Smooth muscle cell (in vitro differentiated cells): ENCODE measurements around the gene BACH2. TPM values are rescaled to one million over a fixed set of nuclear protein-coding genes. Genes with fewer than 3 reads are reported as not detected.
A peak's percentile ranks its signal among the peaks of the same experiment; 100 is the strongest.

ENCODE experiments used
- DNase-seq: peaks from one replicate; lab custom pipeline; 2025; ENCODE audit not compliant: unreplicated experiment; lab: John Stamatoyannopoulos, UW
- H2AFZ ChIP-seq: fragments of 200-600 bp; sonication (generic); 2 replicates; pipeline ENCODE4 v1.6.0; 2016; ENCODE audit warnings: antibody characterized with exemption, low read depth, mild to moderate bottlenecking
- H3F3A ChIP-seq: fragments of 200-600 bp; sonication (generic); 2 replicates; pipeline ENCODE4 v1.6.0; 2017; ENCODE audit warnings: antibody characterized with exemption, low read depth
- H3K27ac ChIP-seq: fragments of 200-600 bp; sonication (generic); 2 replicates; pipeline ENCODE4 v1.5.1; 2016; ENCODE audit warnings: low read depth, mild to moderate bottlenecking
- H3K27me3 ChIP-seq: fragments of 200-600 bp; sonication (generic); 2 replicates; pipeline ENCODE4 v1.6.1; 2016; ENCODE audit warnings: low read depth, mild to moderate bottlenecking
- H3K36me3 ChIP-seq: fragments of 200-600 bp; sonication (generic); 2 replicates; pipeline ENCODE4 v1.5.1; 2016; ENCODE audit warnings: low read depth
- H3K4me1 ChIP-seq: fragments of 200-600 bp; sonication (generic); 2 replicates; pipeline ENCODE4 v1.5.1; 2016; ENCODE audit warnings: low read depth
- H3K4me2 ChIP-seq: fragments of 200-600 bp; sonication (generic); 2 replicates; pipeline ENCODE4 v1.6.0; 2016; ENCODE audit warnings: mild to moderate bottlenecking
- H3K4me3 ChIP-seq: fragments of 200-600 bp; sonication (generic); 2 replicates; pipeline ENCODE4 v1.5.1; 2016; ENCODE audit warnings: mild to moderate bottlenecking
- H3K79me2 ChIP-seq: fragments of 200-600 bp; sonication (generic); 2 replicates; pipeline ENCODE4 v1.6.0; 2016; ENCODE audit warnings: low read depth, mild to moderate bottlenecking
- H3K9ac ChIP-seq: fragments of 200-600 bp; sonication (generic); 2 replicates; pipeline ENCODE4 v1.6.0; 2016; ENCODE audit warnings: low read depth
- H3K9me3 ChIP-seq: fragments of 200-600 bp; sonication (generic); replicated peaks from 2 replicates; pipeline ENCODE4 v1.5.1; 2016; ENCODE audit warnings: low read depth
- H4K20me1 ChIP-seq: fragments of 200-600 bp; sonication (generic); 2 replicates; pipeline ENCODE4 v1.6.0; 2016; ENCODE audit warnings: low read depth
- WGBS: methylation state at CpG from one replicate; pipeline ENCODE4 v1.1.7; 2016; ENCODE audit warnings: low lambda C conversion rate; 5-methylcytosine and 5-hydroxymethylcytosine counted together
- polyA plus RNA-seq: library from polyadenylated mRNA; unstranded; fragments of >200 nt; fragmentation: Nextera tagmentation; extraction: Ambion mirVana; gene quantifications from 2 replicates; pipeline ENCODE4 v1.2.1, GENCODE V29; 2016
- total RNA-seq: library from RNA; depleted of rRNA; stranded (reverse); fragments of >200 nt; gene quantifications from 2 replicates; pipeline ENCODE4 v1.2.3, GENCODE V29; 2014
- TF ChIP-seq, protein P1 (sequence below): fragments of 200-600 bp; sonication (generic); IDR thresholded peaks from 2 replicates; pipeline ENCODE4 v1.5.1; 2017; ENCODE audit warnings: borderline replicate concordance, mild to moderate bottlenecking, antibody characterized with exemption; ENCODE audit not compliant: insufficient read depth, poor library complexity, severe bottlenecking

Gene BACH2
- total and polyA plus RNA-seq, 2 experiments from 2014 or later, result 3.0 to 4.5 TPM

DNA sequence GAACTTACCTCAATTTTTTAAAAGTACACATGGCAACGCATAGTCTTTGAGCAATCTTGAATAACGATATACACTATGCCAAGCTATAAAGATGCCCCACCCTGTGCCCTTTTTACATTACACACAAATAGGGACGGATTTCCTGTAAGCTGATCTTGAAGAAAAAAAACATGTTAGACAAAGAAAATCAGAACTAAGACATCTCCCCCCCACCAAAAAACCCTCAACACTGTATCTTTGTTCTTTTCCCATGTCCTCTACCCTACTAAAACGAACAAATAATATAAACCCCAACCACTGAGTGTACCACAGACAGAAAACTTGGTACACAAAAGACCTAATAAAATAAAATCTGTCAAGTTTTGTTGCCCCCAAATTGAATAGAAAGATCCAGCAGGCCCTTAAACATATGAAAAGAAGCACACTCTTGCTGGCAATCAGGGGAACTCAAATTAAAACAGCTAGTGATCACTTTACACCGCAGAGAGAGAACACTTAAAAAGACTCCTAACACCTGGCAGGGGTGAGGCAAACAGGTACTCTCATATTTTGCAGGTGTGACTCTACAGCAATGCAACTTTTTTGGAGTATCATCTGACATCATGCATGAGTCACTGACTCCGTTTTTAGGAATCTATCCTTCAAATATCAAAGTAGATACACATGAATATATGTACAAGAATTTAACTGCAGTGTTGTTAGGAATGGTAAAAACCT is 29.6 kb downstream of the BACH2 start:
- Histone ChIP-seq H3K4me3 (no peak overlapping the region), H3K9ac (no peak overlapping the region), H3K9me3 (no peaks in the 10 kb centered on the region), H3K36me3 (peaks cover 5% of the 10 kb centered on the region), H3K27ac (no peak overlapping the region), H4K20me1 (no peaks in the 10 kb centered on the region), H3K4me2 (no peak overlapping the region), H3K4me1 (no peaks in the 10 kb centered on the region), H3K79me2 (peaks cover 3% of the 10 kb centered on the region), H3K27me3 (no peaks in the 10 kb centered on the region), H3F3A (peaks cover 6% of the 10 kb centered on the region), H2AFZ (no peak overlapping the region)
- DNase-seq, result no peak
- TF ChIP-seq, protein P1, sequence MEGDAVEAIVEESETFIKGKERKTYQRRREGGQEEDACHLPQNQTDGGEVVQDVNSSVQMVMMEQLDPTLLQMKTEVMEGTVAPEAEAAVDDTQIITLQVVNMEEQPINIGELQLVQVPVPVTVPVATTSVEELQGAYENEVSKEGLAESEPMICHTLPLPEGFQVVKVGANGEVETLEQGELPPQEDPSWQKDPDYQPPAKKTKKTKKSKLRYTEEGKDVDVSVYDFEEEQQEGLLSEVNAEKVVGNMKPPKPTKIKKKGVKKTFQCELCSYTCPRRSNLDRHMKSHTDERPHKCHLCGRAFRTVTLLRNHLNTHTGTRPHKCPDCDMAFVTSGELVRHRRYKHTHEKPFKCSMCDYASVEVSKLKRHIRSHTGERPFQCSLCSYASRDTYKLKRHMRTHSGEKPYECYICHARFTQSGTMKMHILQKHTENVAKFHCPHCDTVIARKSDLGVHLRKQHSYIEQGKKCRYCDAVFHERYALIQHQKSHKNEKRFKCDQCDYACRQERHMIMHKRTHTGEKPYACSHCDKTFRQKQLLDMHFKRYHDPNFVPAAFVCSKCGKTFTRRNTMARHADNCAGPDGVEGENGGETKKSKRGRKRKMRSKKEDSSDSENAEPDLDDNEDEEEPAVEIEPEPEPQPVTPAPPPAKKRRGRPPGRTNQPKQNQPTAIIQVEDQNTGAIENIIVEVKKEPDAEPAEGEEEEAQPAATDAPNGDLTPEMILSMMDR, result no peak
- WGBS, result 91% methylated on average over 6 of the region's 6 CpGs

DNA sequence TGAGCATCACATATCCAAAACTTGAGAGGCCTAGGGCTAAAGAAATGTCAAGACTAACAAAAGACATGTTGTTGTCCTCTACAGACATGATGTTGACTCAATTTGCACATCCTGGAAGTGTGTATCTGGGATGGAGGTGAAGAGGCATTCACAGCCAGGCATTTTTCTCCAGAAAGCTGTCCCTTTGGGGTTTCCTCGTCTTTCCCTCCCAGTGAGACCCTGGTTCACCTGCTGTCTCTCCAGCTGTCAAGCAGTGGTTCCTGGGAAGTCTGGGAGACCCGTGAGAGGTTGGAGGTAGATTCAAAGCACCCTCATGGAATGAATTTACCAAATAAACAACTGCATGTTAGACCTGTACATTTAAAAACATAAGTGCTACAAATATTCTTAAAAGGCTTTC is 32.1 kb downstream of the BACH2 start:
- no peak for DNase-seq
- no peaks in the 10 kb centered on the region for H3K27me3 ChIP-seq
- no peaks in the 10 kb centered on the region for H3K4me1 ChIP-seq
- TF ChIP-seq, protein P1, result no peak
- no peak overlapping the region for H3K9ac ChIP-seq
- H4K20me1 ChIP-seq, result no peaks in the 10 kb centered on the region
- H3K36me3 ChIP-seq, result no peaks in the 10 kb centered on the region
- no peaks in the 10 kb centered on the region for H3K9me3 ChIP-seq
- no peak overlapping the region for H2AFZ ChIP-seq
- peak overlapping the region; percentile 80 for H3K27ac ChIP-seq
- H3K4me3 ChIP-seq, result no peak overlapping the region
- no peaks in the 10 kb centered on the region for H3K79me2 ChIP-seq
- 86% methylated on average over 2 of the region's 2 CpGs for WGBS
- H3F3A ChIP-seq, result peaks cover 6% of the 10 kb centered on the region
- no peak overlapping the region for H3K4me2 ChIP-seq

DNA sequence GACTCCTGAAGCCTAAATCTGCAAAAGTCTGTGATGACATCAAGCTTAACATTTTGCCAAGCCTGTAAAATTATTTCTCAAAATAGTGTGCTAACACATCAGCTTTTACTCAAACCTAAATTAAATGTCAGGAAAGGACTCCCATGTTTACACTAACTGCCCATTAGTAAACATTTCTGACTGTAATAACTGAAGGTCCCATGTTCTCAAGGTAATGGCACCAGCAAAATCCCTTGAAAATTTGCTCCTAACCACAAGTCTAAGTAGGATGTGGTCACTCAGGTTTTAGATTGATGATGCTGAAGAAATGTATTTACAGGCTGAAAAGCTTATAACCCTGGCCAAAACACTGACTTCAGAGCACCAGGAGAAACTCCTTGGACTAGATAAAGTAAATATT is 33.0 kb downstream of the BACH2 start:
- Histone ChIP-seq H3K4me3 (no peak overlapping the region), H3K9me3 (no peaks in the 10 kb centered on the region), H2AFZ (no peak overlapping the region), H3K4me2 (peak overlapping the region; percentile 55), H3K27me3 (no peaks in the 10 kb centered on the region), H3K79me2 (no peaks in the 10 kb centered on the region), H3K4me1 (no peaks in the 10 kb centered on the region), H3F3A (peaks cover 6% of the 10 kb centered on the region), H3K9ac (peak overlapping the region; percentile 23), H4K20me1 (no peaks in the 10 kb centered on the region), H3K27ac (peak overlapping the region; percentile 80), H3K36me3 (no peaks in the 10 kb centered on the region)
- TF ChIP-seq, protein P1, result no peak
- DNase-seq, result no peak

DNA sequence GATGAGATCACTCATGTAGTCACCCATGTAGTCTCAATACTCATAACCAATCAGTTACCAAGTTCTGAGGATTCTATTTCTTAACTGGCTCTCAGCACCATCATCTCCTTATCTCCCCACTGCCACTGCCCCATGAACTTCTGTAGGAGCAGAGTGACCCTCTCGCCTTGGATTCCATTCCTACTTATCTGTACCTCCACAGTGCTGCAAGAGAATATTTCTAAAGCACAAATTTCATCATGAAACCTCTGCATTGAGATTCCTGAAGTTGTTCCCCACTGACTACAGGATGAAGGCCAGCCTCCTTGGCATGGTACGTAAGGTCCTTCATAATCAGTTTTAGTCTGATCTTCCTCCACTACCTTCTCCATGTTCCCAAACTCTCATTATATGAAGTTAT is 34.8 kb downstream of the BACH2 start:
- TF ChIP-seq, protein P1, result no peak
- no peaks in the 10 kb centered on the region for H3K4me1 ChIP-seq
- no peak overlapping the region for H3K27ac ChIP-seq
- DNase-seq, result no peak
- WGBS, result 98% methylated on average over 2 of the region's 2 CpGs
- H3K4me3 ChIP-seq, result no peak overlapping the region
- no peak overlapping the region for H2AFZ ChIP-seq
- no peaks in the 10 kb centered on the region for H3K9me3 ChIP-seq
- H4K20me1 ChIP-seq, result no peaks in the 10 kb centered on the region
- peaks cover 6% of the 10 kb centered on the region for H3F3A ChIP-seq
- H3K36me3 ChIP-seq, result no peaks in the 10 kb centered on the region
- H3K4me2 ChIP-seq, result no peak overlapping the region
- no peaks in the 10 kb centered on the region for H3K79me2 ChIP-seq
- no peak overlapping the region for H3K9ac ChIP-seq
- H3K27me3 ChIP-seq, result no peaks in the 10 kb centered on the region
